GM23248 (cell line): ENCODE measurements around the gene WWOX. TPM values are rescaled to one million over a fixed set of nuclear protein-coding genes. Genes with fewer than 3 reads are reported as not detected.

ENCODE experiments used
- DNase-seq: peaks from one replicate; pipeline ENCODE4 v3.0.0-alpha.2; 2015
- H2AFZ ChIP-seq: fragments of 200-600 bp; sonication (generic); 2 replicates; pipeline ENCODE4 v1.6.1; 2016; ENCODE audit warnings: antibody characterized with exemption
- H3F3A ChIP-seq: fragments of 200-600 bp; sonication (generic); 2 replicates; pipeline ENCODE4 v1.6.1; 2016; ENCODE audit warnings: mild to moderate bottlenecking, antibody characterized with exemption, mixed run types; ENCODE audit not compliant: insufficient read depth
- H3K27ac ChIP-seq: fragments of 200-600 bp; sonication (generic); 2 replicates; pipeline ENCODE4 v1.5.1; 2016; ENCODE audit warnings: mild to moderate bottlenecking
- H3K27me3 ChIP-seq: fragments of 200-600 bp; sonication (generic); replicated peaks from 2 replicates; pipeline ENCODE4 v1.6.1; 2016; ENCODE audit warnings: mild to moderate bottlenecking; ENCODE audit not compliant: insufficient read depth
- H3K36me3 ChIP-seq: fragments of 200-600 bp; sonication (generic); 2 replicates; pipeline ENCODE4 v1.6.1; 2016; ENCODE audit warnings: low read depth, mild to moderate bottlenecking
- H3K4me1 ChIP-seq: fragments of 200-600 bp; sonication (generic); 2 replicates; pipeline ENCODE4 v1.6.1; 2016; ENCODE audit warnings: mild to moderate bottlenecking; ENCODE audit not compliant: insufficient read depth
- H3K4me2 ChIP-seq: fragments of 200-600 bp; sonication (generic); one replicate; pipeline ENCODE4 v1.6.1; 2016; ENCODE audit warnings: mild to moderate bottlenecking; ENCODE audit not compliant: unreplicated experiment
- H3K4me3 ChIP-seq: fragments of 200-600 bp; sonication (generic); 2 replicates; pipeline ENCODE4 v1.5.1; 2016; ENCODE audit warnings: mild to moderate bottlenecking
- H3K79me2 ChIP-seq: fragments of 200-600 bp; sonication (generic); 2 replicates; pipeline ENCODE4 v1.6.1; 2016; ENCODE audit warnings: mild to moderate bottlenecking; ENCODE audit not compliant: insufficient read depth
- H3K9ac ChIP-seq: fragments of 200-600 bp; sonication (generic); 2 replicates; pipeline ENCODE4 v1.6.1; 2016; ENCODE audit warnings: mild to moderate bottlenecking
- H3K9me2 ChIP-seq: fragments of 200-600 bp; sonication (generic); 2 replicates; pipeline ENCODE4 v1.6.1; 2016; ENCODE audit warnings: mixed run types, mild to moderate bottlenecking, moderate library complexity; ENCODE audit not compliant: insufficient read depth
- H3K9me3 ChIP-seq: fragments of 200-600 bp; sonication (generic); one replicate; pipeline ENCODE4 v1.6.1; 2017; ENCODE audit warnings: low read depth
- H4K20me1 ChIP-seq: fragments of 200-600 bp; sonication (generic); 2 replicates; pipeline ENCODE4 v1.6.0; 2016; ENCODE audit not compliant: insufficient read depth
- EZH2 ChIP-seq: fragments of 200-600 bp; sonication (generic); IDR thresholded peaks from 2 replicates; pipeline ENCODE4 v1.6.1; 2018; ENCODE audit warnings: antibody characterized with exemption, mild to moderate bottlenecking; ENCODE audit not compliant: insufficient read depth, poor library complexity, severe bottlenecking
- EZH2phosphoT487 ChIP-seq: fragments of 200-600 bp; sonication (generic); IDR thresholded peaks from 2 replicates; pipeline ENCODE4 v1.6.1; 2018; ENCODE audit warnings: antibody characterized with exemption, moderate library complexity, mild to moderate bottlenecking, low read depth; ENCODE audit not compliant: insufficient read depth
- WGBS, 2 experiments: methylation state at CpG; one replicate each; pipeline ENCODE4 v1.1.6; 2015 to 2017; ENCODE audit warnings: low lambda C conversion rate in 2 of 2, low coverage in 1 of 2; ENCODE audit errors: missing lambda C conversion rate in 2 of 2; 5-methylcytosine and 5-hydroxymethylcytosine counted together
- in situ Hi-C: fragments of 300-500 bp; cut with MboI; formaldehyde crosslinking; loops from 2 replicates; pipeline ENCODE4 v1.15.0; 2020
- polyA plus RNA-seq: library from polyadenylated mRNA; unstranded; fragments of >200 nt; fragmentation: Nextera tagmentation; extraction: Ambion mirVana; gene quantifications from 2 replicates; pipeline ENCODE4 v1.2.1, GENCODE V29; 2016
- total RNA-seq: library from RNA; depleted of rRNA; stranded (reverse); fragments of >200 nt; shearing (Covaris generic); gene quantifications from 2 replicates; pipeline ENCODE4 v1.2.3, GENCODE V29; 2014

Gene WWOX
- total and polyA plus RNA-seq, 2 experiments from 2014 or later, result 4.5 to 6.6 TPM

DNA sequence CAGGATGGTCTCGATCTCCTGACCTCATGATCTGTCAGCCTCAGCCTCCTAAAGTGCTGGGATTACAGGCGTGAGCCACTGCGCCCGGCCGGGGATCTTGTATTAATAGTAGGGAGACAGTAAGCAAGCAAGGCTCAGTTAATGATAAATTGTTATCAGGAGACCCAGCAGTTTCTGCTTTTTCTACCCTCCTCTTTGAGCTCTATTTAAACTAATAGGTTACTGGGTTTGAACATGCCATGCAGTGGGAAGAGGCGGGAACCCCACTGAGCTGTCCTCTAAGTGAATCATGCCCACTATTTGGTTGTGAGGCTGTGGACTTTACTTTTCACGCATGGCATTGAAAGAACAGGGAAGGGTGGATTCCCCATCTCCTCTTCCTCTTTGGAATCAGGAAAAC is 223.9 kb downstream of the WWOX start:
- Histone ChIP-seq H3K9me2 (no peaks in the 10 kb centered on the region), H3K9ac (no peak overlapping the region), H3K27me3 (no peaks in the 10 kb centered on the region), H3K79me2 (no peaks in the 10 kb centered on the region), H3K9me3 (no peaks in the 10 kb centered on the region), H3K4me1 (no peaks in the 10 kb centered on the region), H4K20me1 (no peaks in the 10 kb centered on the region), H3F3A (no peaks in the 10 kb centered on the region), H3K4me2 (no peak overlapping the region), H3K27ac (no peak overlapping the region), H3K4me3 (no peak overlapping the region), H2AFZ (no peak overlapping the region), H3K36me3 (no peaks in the 10 kb centered on the region)
- in situ Hi-C loops, result no loop called here
- TF ChIP-seq EZH2phosphoT487, result no peak
- TF ChIP-seq EZH2, result no peak
- 61 to 62% methylated on average over 7 of the region's 7 CpGs for WGBS, 2 experiments
- DNase-seq, result no peak

DNA sequence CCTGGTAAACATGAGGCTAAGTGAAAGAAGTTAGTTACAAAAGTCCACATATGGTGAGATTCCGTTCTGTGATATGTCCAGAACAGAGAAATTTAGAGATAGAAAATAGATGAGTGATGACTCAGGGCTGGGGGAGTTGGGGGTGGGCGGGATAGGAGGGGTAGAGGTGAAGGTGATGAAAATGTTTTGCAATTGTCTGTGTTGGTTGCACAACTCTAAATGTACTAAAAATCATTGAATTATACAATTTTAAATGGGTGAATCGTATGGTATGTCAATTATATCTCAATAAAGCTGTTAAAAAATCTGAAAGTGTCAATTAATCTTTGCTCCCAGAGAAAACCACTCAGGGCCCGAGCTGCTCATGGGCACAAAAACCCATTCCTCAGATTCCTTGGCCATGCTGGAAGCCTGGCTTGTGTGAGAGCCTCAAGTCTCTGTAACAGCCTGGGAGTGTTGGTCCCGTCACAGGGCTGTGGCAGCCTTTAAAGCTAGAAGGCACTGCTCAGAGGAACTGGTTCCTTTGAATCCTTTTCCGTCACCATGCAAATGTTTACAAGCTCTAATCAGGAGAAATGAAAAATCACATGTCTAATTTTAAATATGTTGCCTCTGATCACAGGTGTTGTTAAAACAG is 225.3 kb downstream of the WWOX start:
- Histone ChIP-seq H3K27ac (no peak overlapping the region), H3K36me3 (no peaks in the 10 kb centered on the region), H2AFZ (no peak overlapping the region), H3K79me2 (no peaks in the 10 kb centered on the region), H3K9me2 (no peaks in the 10 kb centered on the region), H3K9me3 (no peaks in the 10 kb centered on the region), H3K4me3 (no peak overlapping the region), H3K4me2 (no peak overlapping the region), H3F3A (no peaks in the 10 kb centered on the region), H3K9ac (no peak overlapping the region), H3K4me1 (no peaks in the 10 kb centered on the region), H4K20me1 (no peaks in the 10 kb centered on the region), H3K27me3 (no peaks in the 10 kb centered on the region)
- TF ChIP-seq EZH2 (no peak), EZH2phosphoT487 (no peak)
- DNase-seq, result no peak
- in situ Hi-C loops, result no loop called here
- 39 to 46% methylated on average over 5 to 6 of the region's 6 CpGs for WGBS, 2 experiments

DNA sequence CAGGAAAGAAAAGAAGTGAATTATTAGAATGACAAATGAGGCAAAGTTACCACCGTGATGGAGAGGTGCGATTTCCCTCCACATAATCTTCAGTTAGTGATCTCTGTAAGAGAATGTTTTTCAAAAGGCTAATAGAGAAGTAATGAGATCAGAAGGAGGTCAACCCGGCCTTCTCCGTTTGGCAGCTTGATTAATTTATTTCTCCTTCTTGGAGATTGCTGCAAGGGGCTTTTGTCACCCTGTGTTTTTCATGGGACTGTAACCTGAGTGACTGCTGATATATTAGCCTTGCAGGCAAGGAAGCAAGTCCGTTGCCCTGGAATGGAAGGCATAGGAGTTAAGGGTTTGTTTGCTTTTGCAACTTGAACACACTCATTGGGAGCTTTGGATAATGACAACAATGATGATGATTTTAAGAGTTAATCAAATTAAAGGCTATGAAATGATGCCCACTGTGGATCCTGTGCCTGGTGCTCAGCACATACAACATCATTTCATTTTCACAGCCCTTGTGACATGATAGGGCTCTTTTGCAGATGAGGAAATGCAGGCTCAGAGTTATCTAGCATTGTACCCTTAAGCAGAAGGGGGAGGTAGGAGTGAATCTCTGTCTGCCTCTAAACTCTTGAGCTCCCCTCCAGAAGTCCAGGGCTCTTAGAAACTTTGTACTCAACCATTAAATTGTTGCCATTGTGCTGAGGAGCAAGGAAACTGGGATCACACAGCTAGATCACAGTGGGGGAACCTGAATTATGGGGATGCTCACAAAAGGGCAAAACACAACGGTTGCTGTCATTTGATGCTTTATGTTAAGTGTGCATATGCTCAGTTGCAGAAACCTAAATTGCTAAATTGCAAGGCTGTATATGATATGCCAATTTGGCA is 226.3 kb downstream of the WWOX start:
- Histone ChIP-seq H3K9me2 (no peaks in the 10 kb centered on the region), H3K79me2 (no peaks in the 10 kb centered on the region), H3K9me3 (no peaks in the 10 kb centered on the region), H2AFZ (no peak overlapping the region), H3K36me3 (no peaks in the 10 kb centered on the region), H4K20me1 (no peaks in the 10 kb centered on the region), H3K27me3 (no peaks in the 10 kb centered on the region), H3K9ac (no peak overlapping the region), H3F3A (no peaks in the 10 kb centered on the region), H3K27ac (no peak overlapping the region), H3K4me2 (no peak overlapping the region), H3K4me1 (no peaks in the 10 kb centered on the region), H3K4me3 (no peak overlapping the region)
- 57 to 64% methylated on average over 6 of the region's 6 CpGs for WGBS, 2 experiments
- no peak for DNase-seq
- in situ Hi-C loops, result no loop called here
- TF ChIP-seq EZH2, result no peak
- no peak for TF ChIP-seq EZH2phosphoT487

DNA sequence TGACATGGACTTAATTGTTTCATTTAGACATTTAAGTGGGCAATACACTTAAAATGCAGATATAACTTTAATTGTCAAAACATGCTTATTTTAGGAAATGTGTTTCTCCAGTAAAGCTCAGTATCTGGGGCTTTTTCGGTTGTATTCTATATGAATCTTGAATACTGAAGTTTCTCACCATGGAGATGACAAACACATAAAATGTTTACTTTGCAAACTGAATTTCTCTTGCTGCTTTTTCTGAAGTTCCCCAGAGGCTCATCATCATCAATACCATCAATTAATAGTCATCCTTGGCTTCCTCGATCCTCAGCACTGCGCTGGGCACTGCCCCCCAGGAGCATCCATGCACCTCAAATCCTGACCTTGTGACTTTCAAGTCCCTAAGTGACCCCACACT is 227.3 kb downstream of the WWOX start:
- no peaks in the 10 kb centered on the region for H3K9me3 ChIP-seq
- H3K36me3 ChIP-seq, result no peaks in the 10 kb centered on the region
- no peak overlapping the region for H2AFZ ChIP-seq
- H3K9ac ChIP-seq, result no peak overlapping the region
- H3K4me1 ChIP-seq, result no peaks in the 10 kb centered on the region
- no peak overlapping the region for H3K4me2 ChIP-seq
- no peaks in the 10 kb centered on the region for H3F3A ChIP-seq
- H3K27ac ChIP-seq, result no peak overlapping the region
- H3K79me2 ChIP-seq, result no peaks in the 10 kb centered on the region
- no peaks in the 10 kb centered on the region for H3K27me3 ChIP-seq
- TF ChIP-seq EZH2 (no peak), EZH2phosphoT487 (no peak)
- DNase-seq, result no peak
- no peak overlapping the region for H3K4me3 ChIP-seq
- WGBS, 2 experiments, result 68 to 79% methylated on average over 3 of the region's 3 CpGs
- H4K20me1 ChIP-seq, result no peaks in the 10 kb centered on the region
- H3K9me2 ChIP-seq, result no peaks in the 10 kb centered on the region
- in situ Hi-C loops, result no loop called here
